ENCODE data around the gene FAM153A.
"Not testable (repeated sequence)": the region's sequence is repeated elsewhere in the genome, so short reads cannot be mapped to it uniquely, and the experiment has no call there.

FAM153A gene

DNA sequence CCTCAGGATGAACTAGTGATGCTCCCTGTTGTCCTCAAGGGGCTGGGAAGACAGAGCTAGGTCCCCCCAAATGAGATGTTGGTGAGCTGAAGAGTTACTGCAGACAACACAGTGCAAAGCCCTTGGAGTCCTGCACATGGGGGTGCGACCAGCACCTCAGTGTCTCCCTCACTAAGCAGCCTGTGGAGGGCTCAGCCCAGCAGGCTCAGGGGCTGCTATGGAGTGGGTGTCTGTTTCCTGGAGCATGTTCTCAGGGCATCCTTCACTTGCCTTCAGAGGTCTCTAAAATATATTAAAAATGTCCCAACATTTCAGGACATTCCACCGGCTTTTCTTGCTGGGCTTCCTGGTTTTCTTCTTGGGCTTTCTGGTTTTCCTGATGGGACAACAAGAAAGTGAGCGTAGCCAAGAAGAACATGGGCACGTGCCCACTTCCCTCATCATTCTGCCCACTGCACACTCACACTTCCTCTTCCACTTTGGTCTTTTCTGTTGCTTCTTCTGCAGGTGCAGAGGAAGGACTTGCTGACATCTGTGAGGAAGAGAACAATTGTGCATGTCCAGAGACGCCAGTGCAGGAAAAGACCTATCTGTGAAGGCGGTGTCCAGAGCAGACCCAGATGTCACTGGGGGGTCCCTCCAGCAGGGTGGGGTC lies 58.7 kb downstream of the FAM153A start:
- DNase-seq, result not testable (repeated sequence)

DNA sequence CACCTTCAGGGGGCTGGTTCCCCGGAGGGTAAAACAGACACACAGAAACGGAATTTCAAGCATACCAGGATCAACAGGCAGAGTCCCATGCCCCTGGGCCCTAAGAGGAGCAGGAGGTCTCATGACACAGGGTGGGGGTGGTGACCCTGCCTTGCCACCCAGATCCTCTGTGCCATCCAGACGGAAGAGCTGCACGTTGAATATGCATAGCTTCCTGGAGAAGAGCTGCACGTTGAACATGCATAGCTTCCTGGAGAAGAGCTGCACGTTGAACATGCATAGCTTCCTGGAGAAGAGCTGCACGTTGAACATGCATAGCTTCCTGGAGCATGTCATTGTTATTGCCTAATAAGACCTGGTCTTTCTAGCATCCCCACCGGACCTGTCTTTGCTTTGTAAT lies 59.9 kb downstream of the FAM153A start:
- not testable (repeated sequence) for DNase-seq

DNA sequence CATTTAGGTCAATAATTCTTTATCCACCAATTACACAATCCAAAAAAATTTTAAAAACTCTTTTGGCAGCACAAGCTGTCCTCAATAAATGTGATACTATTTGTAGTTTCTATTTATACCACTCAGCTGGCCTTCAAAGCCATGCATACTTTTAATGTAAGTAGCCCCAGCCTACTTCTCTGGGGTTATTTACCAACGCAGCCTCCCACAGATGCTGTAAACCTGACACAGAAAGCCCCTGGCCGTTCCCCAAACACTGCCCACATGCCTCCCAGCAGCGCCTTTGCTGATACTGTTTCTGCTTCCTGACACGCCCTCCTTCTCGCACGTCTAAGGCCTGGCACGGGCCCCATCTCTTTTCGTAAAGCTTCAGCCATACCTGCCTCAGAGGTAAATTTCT lies 62.7 kb downstream of the FAM153A start:
- not testable (repeated sequence) for DNase-seq

DNA sequence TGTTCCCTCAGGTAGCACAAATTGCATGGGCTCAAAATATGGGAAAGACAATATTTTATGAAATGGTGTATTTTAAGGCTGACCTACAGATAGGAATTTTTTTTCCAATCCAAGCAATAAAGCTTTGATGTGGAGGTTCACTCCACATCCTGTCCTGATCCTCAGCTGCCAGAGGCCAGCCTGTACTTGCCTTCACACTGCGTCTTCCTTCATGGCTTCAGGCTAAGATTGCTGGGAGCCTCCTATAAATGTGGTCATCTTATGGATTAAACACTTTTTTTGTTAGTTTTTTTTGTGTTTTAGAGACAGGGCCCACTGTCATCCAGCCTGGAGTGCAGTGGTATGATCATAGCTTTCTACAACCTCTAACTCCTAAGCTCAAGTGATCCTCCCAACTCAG lies 67.3 kb downstream of the FAM153A start:
- not testable (repeated sequence) for DNase-seq

DNA sequence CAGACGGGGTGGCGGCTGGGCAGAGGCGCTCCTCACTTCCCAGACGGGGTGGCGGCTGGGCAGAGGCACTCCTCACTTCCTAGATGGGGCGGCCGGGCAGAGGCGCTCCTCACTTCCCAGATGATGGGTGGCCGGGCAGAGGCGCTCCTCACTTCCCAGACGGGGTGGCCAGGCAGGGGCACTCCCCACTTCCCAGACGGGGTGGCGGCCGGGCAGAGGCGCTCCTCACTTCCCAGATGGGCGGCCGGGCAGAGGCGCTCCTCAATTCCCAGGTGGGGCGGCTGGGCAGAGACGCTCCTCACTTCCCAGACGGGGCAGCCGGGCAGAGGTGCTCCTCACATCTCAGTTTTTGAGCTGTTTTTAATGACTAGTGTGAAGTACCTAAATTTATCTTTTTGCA lies 86.6 kb downstream of the FAM153A start:
- DNase-seq, result not testable (repeated sequence)

DNA sequence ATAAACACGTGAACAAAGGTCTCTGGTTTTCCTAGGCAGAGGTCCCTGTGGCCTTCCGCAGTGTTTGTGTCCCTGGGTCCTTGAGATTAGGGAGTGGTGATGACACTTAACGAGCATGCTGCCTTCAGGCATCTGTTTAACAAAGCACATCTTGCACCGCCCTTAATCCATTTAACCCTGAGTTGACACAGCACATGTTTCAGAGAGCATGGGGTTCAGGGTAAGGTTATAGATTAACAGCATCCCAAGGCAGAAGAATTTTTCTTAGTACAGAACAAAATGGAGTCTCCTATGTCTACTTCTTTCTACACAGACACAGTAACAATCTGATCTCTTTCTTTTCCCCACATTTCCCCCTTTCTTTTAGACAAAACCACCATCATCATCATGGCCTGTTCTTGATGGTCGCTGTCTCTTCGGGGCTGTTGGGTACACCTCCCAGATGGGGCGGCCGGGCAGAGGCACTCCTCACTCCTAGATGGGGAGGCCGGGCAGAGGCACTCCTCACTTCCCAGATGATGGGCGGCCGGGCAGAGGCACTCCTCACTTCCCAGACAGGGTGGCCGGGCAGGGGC lies 87.3 kb downstream of the FAM153A start:
- not testable (repeated sequence) for DNase-seq

DNA sequence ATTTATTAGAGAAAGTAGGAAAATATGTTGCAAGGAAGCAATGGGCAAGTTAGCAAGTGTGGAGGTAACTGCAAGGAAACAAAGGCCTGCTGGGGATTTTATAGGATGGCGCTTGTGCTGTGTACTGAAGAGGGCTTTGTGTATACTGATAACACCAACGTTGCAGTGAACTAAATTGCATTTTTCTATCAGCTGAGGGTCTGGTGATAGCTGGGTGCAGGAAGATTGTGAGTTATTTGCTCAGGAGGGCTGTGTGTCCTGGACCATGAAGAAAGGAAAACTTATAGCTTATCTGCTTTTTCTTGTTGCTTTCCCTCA lies 88.2 kb downstream of the FAM153A start:
- DNase-seq, result not testable (repeated sequence)

DNA sequence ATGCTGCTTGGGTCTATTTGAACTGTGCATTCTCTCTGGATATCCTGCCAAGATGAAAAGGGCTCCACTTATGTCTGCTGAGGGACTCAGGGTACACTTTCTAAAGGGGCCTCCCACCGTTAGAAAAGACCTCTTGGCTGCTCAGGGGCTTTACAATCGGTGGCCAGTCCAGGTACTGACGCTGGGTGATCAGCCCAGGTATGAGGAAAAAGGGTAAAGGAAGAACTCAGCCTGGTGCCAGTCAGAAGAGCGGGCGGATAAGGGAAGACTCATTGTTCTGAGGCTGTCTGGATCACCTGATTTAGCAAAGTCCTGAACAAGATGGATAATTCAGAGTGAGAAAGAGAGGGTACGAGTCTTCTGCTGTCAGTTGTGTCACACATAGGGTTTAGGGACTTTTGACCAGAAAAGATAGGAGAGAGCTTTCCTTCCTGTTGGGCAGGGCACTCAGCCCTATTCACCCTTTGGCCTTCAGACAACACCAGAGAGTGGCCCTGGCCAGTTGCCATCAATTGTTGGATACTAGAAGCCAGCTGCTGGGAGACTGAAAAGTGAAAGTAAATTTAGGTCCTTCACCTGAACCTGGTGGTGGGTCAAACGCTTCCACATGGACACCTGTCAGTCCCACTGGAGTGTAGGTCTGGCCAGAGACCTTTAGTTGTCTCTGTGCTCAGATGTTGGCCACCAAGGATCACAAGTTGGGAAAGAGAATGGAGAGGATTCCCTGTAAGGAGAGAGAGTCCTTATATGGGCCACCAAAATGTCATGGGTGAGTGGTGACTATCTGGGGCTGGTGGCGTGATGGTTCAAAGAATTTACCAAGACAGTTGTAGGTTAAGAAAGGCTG lies 88.8 kb downstream of the FAM153A start:
- not testable (repeated sequence) for DNase-seq

DNA sequence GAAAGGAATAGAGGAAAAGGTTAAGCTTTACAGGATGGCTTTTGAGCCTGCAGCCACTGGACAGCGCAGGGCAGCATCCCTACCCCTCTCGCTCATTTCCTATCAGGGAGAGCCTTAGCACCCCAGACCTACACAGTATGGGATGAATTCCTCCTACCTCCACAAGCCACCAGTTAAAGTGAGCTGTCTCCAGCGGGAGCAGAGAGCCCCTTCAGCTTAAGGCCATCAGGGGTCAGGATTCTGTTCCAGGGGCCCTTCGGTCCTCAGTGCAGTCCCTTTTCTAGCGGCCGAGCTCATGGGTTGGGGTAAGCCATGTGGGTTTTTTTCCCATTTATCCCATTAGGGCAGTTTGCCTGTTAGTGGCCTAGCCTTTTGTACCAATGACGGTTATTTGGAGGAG lies 89.7 kb downstream of the FAM153A start:
- DNase-seq, result not testable (repeated sequence)

DNA sequence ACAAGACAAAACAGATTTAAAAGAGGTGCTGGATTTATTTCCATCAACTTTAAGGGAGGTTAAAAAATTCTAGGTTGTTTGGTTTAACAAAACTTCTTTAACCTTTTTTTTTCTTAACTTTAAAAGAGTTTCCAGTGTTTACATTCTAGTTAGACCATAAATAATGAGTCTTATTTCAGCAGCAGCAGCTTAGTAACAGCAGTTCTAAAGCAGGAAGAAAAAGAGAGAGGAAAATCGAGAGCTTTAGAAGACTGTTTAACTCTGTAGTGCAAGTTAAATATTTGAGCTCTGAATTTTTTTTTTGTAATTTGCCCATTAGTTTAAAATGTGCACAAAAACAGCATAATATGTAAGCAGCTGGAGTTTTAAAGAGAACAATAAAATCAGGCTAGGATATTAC lies 90.2 kb downstream of the FAM153A start:
- not testable (repeated sequence) for DNase-seq

DNA sequence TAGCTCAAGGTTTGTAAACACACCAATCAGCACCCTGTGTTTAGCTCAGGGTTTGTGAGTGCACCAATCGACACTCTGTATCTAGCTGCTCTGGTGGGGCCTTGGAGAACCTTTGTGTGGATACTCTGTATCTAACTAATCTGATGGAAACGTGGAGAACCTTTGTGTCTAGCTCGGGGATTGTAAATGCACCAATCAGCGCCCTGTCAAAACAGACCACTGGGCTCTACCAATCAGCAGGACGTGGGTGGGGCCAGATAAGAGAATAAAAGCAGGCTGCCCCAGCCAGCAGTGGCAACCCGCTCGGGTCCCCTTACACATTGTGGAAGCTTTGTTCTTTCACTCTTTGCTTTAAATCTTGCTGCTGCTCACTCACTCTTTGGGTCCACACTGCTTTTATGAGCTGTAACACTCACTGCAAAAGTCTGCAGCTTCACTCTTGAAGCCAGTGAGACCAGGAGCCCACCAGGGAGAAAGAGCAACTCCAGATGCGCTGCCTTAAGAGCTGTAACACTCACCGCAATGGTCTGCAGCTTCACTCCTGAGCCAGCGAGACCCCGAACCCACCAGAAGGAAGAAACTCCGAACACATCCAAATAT lies 93.6 kb downstream of the FAM153A start:
- not testable (repeated sequence) for DNase-seq

DNA sequence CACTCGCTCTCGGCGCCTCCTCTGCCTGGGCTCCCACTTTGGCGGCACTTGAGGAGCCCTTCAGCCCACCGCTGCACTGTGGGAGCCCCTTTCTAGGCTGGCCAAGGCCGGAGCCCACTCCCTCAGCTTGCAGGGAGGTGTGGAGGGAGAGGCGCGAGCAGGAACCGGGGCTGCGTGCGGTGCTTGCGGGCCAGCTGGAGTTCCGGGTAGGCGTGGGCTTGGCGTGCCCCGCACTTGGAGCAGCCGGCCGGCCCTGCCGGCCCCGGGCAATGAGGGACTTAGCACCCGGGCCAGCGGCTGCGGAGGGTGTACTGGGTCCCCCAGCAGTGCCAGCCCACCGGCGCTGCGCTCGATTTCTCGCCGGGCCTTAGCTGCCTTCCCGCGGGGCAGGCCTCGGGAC lies 94.6 kb downstream of the FAM153A start:
- DNase-seq, result not testable (repeated sequence)

DNA sequence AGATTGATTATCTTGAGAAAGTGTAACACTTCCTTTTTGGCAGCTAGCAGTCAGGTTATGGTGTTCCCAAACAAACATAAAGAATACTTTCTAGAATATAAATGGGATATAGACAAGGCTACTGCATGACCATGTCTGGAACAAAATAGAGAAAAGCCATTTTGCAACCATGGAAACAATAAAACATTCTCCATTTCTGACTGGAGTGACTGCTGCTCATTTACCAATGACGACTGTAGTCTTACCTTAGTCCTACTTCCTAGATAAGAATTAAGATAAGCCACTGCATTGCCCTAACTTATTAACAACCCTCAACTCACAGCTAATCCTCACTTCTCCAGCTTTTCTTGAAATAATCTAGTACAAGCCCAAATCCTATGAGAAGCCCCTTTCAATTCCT lies 100.8 kb downstream of the FAM153A start:
- not testable (repeated sequence) for DNase-seq

All from NCI-H2107 (cell line).